GM21515 (cell line): ENCODE data around the gene SPATA31C2.
"Not testable (repeated sequence)": the region's sequence is repeated elsewhere in the genome, so short reads cannot be mapped to it uniquely, and the experiment has no call there.

Source experiments
- ATAC-seq: cut with Tn5 transposase; IDR thresholded peaks from one replicate; pipeline ENCODE4 v1.9.1; 2021; ENCODE audit not compliant: unreplicated experiment

Gene SPATA31C2

GRCh38 chr9:88138375-88138774 lies at the start of gene SPATA31C2:
TSS of gene SPATA31C2 (minus strand) at chr9:88138475. CDS start at chr9:88138446, 29 bp downstream.
- not testable (repeated sequence) for ATAC-seq

- no peak for ATAC-seq
Measured at GRCh38 chr9:88187631-88188030, 49.4 kb upstream of the SPATA31C2 start.

GRCh38 chr9:88186495-88187110 lies 48.3 kb upstream of the SPATA31C2 start:
- ATAC-seq = no peak

GRCh38 chr9:88184976-88185375 lies 46.7 kb upstream of the SPATA31C2 start:
- ATAC-seq = no peak

- ATAC-seq = no peak
Measured at GRCh38 chr9:88183798-88184495, 45.7 kb upstream of the SPATA31C2 start.

GRCh38 chr9:88182501-88182900 lies 44.2 kb upstream of the SPATA31C2 start:
- ATAC-seq = no peak

GRCh38 chr9:88180081-88180765 lies 41.9 kb upstream of the SPATA31C2 start:
- ATAC-seq = no peak

GRCh38 chr9:88179062-88179521 lies 40.8 kb upstream of the SPATA31C2 start:
- ATAC-seq = no peak

- ATAC-seq = no peak
Measured at GRCh38 chr9:88178641-88179040, 40.4 kb upstream of the SPATA31C2 start.

- ATAC-seq = no peak
Measured at GRCh38 chr9:88177371-88177770, 39.1 kb upstream of the SPATA31C2 start.

- ATAC-seq = no peak
Measured at GRCh38 chr9:88174324-88174723, 36.0 kb upstream of the SPATA31C2 start.

- ATAC-seq = no peak
Measured at GRCh38 chr9:88173378-88173999, 35.2 kb upstream of the SPATA31C2 start.

- ATAC-seq = no peak
Measured at GRCh38 chr9:88169700-88170099, 31.4 kb upstream of the SPATA31C2 start.

- ATAC-seq = no peak
Measured at GRCh38 chr9:88168564-88168963, 30.3 kb upstream of the SPATA31C2 start.

GRCh38 chr9:88166660-88167059 lies 28.4 kb upstream of the SPATA31C2 start:
- no peak for ATAC-seq

- ATAC-seq = no peak
Measured at GRCh38 chr9:88164850-88165249, 26.6 kb upstream of the SPATA31C2 start.

- no peak for ATAC-seq
Measured at GRCh38 chr9:88161144-88161543, 22.9 kb upstream of the SPATA31C2 start.

- ATAC-seq = no peak
Measured at GRCh38 chr9:88143957-88144625, 5.8 kb upstream of the SPATA31C2 start.

- no peak for ATAC-seq
Measured at GRCh38 chr9:88143179-88143578, 4.9 kb upstream of the SPATA31C2 start.

- not testable (repeated sequence) for ATAC-seq
Measured at GRCh38 chr9:88133552-88133951, 4.7 kb downstream of the SPATA31C2 start.

GRCh38 chr9:88129556-88129955 lies 8.7 kb downstream of the SPATA31C2 start:
- not testable (repeated sequence) for ATAC-seq
